LNCAP (cell line): ENCODE data around the gene PRRX2.

Experiments used
- CTCF ChIP-seq: fragments of 450-650 bp; IDR thresholded peaks from 2 replicates; pipeline ENCODE4 v1.5.1; 2017; ENCODE audit warnings: mild to moderate bottlenecking

PRRX2 gene

GRCh38 chr9:129726322-129727160, 61.1 kb downstream of the PRRX2 start:
- peak; percentile 98 for TF ChIP-seq CTCF

DNA sequence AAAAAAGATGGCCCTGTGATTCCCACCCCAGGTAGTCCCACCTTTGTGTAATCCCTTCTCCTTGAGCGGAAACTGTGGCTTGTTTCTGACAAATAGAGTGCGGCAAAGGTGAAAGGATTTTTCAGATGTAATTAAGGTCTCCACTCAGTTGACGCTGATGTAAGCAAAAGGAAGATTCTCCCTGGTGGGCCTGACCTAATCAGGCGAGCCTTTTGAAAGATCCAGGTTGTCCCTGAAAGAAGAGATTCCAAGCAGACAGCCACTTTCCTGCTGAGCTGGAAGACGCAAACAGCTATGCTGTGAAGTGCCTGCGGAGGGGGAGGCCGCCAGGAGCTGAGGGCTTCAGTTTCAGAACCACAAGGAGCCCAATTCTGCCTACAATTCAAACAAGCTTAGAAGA, 63.3 kb downstream of the PRRX2 start:
- no peak for TF ChIP-seq CTCF

GRCh38 chr9:129731477-129732085, 66.1 kb downstream of the PRRX2 start:
- TF ChIP-seq CTCF, result no peak

GRCh38 chr9:129732100-129732499, 66.7 kb downstream of the PRRX2 start:
- no peak for TF ChIP-seq CTCF

DNA sequence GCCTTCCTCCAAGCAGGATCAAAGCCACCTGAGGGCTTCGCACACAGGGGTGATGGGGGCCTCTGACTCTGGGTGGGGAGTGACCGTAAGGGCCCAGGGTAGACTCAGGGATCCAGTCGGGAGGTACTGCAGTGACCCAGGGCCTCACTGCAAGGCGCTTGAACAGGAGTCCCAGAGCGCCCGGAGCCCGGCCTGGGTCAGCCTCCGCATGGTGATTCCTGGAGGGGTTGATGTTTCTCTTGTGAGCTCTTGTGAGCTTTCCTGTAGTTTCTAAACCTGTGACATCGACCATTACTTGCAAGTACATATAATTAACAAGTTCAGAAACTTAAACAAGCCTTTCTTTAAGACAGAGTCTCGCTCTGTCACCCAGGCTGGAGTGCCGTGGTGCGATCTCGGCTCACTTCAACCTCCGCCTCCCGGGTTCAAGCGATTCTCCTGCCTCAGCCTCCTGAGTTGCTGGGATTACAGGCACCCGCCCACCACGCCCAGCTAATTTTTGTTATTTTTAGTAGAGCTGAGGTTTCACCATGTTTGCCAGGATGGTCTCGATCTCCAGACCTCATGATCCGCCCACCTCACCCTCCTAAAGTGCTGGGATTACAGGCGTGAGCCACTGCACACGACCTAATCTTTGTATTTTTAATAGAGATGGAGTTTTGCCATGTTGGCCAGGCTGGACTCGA, 67.6 kb downstream of the PRRX2 start:
- TF ChIP-seq CTCF, result no peak

DNA sequence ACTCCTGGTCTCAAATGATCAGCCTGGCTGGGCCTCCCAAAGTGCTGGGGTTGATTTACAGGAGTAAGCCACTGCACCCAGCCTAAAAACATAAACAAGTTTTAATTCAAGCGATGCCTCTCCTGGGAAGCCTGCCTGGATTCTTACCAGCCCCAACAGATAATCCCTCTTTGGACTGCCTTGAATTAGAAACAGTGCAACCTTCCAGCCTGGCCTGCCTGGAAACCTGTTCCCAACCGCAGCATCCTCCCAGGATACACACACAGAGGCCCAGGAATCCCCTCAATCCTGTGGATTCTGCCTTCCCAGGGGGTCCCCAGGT, 68.1 kb downstream of the PRRX2 start:
- TF ChIP-seq CTCF, result no peak

DNA sequence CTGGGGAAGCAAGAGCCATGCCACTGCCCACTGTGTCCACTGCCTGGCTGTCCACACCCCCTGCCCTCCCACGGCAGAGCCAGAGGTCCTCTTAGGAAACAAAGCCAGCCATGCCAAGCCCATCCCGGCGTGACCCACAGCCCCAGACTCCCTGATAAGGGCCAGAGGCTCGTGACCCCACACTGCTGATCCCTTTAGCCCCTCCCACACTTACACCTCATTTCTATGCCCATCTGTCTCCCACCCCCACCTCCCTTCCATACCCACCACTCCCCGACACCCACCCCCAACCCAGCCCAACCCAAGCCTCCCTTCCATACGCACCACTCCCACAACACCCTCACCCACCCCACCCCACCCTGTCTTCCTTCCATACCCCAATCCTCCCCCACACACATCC, 70.1 kb downstream of the PRRX2 start:
- no peak for TF ChIP-seq CTCF
